Measurements from ENCODE around the gene EEF1AKMT3.

DNA sequence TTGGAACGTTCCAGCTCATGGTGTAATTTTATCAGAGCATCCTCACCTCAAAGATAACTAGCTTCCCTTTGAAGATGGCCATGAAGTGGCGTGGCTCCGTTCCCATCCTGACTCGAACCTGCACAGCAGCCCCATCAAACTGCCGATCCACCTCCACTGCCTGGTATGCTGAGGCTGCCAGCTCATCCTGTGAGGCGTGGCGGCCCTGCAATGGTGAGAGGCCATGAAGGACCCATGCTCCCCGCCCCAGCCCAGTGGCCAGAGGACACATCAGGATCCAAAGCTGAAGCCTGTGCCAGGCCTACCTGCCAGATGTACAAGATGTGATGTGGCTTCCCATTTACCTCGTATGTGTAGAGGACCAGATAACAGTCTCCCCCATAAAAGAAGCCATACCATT lies 34.9 kb downstream of the EEF1AKMT3 start:
- TF ChIP-seq, protein P1, sequence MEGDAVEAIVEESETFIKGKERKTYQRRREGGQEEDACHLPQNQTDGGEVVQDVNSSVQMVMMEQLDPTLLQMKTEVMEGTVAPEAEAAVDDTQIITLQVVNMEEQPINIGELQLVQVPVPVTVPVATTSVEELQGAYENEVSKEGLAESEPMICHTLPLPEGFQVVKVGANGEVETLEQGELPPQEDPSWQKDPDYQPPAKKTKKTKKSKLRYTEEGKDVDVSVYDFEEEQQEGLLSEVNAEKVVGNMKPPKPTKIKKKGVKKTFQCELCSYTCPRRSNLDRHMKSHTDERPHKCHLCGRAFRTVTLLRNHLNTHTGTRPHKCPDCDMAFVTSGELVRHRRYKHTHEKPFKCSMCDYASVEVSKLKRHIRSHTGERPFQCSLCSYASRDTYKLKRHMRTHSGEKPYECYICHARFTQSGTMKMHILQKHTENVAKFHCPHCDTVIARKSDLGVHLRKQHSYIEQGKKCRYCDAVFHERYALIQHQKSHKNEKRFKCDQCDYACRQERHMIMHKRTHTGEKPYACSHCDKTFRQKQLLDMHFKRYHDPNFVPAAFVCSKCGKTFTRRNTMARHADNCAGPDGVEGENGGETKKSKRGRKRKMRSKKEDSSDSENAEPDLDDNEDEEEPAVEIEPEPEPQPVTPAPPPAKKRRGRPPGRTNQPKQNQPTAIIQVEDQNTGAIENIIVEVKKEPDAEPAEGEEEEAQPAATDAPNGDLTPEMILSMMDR (IDR thresholded peaks at IDR 0.05; ENCODE audit: low read length) = no peak
- TF ChIP-seq EZH2 (IDR thresholded peaks at IDR 0.05; ENCODE audit: borderline replicate concordance, low read length) = no peak

Measured in OCI-LY1 (cell line).